Erythroblast (primary cell): ENCODE data around the gene FN1.

Experiments used
- GATA1 ChIP-seq: IDR thresholded peaks from 2 replicates; pipeline ENCODE4 v1.6.1; 2011; ENCODE audit warnings: low read depth, mild to moderate bottlenecking, control low read depth, low read length, moderate library complexity
- POLR2A ChIP-seq: IDR thresholded peaks from 2 replicates; pipeline ENCODE4 v1.6.1; 2011; ENCODE audit warnings: mild to moderate bottlenecking, low read length

- TF ChIP-seq POLR2A (no peak), GATA1 (no peak)
Observed at GRCh38 chr2:215358312-215358845, 77.5 kb downstream of the FN1 start.
